Caco-2 (cell line): ENCODE data around the gene ATXN7. TPM values are rescaled to one million over a fixed set of nuclear protein-coding genes. Genes with fewer than 3 reads are reported as not detected.

Experiments used
- BruUV-seq: library from RNA; stranded (reverse); fragments of 400-500 nt; replicated peaks from 2 replicates; lab custom pipeline; 2021; lab: Mats Ljungman, UMichigan
- CTCF ChIA-PET: fragments of 300-600 bp; sonication (Branson Sonifier 250); formaldehyde crosslinking; loops from one replicate; lab custom pipeline; 2022; ENCODE audit warnings: antibody characterized with exemption; lab: Charles Lee
- POLR2A ChIA-PET: fragments of 300-600 bp; sonication (Branson Sonifier 250); formaldehyde crosslinking; loops from one replicate; lab custom pipeline; 2022; ENCODE audit warnings: antibody characterized with exemption; lab: Charles Lee
- DNase-seq, 2 experiments: peaks; one replicate each; pipeline versions ENCODE4 v3.0.0 to v3.0.0-alpha.2; 2020 to 2022
- H3K27me3 ChIP-seq: replicated peaks from 2 replicates; pipeline ENCODE4 v1.6.0; 2011; ENCODE audit warnings: low read length; ENCODE audit not compliant: control insufficient read depth, insufficient read depth
- H3K36me3 ChIP-seq: 2 replicates; pipeline ENCODE4 v1.5.1; 2011; ENCODE audit warnings: low read length; ENCODE audit not compliant: control insufficient read depth, insufficient read depth
- H3K4me1 ChIP-seq: fragments of 250-450 bp; sonication (Bioruptor Pico); 2 replicates; pipeline ENCODE4 v1.5.1; 2020; ENCODE audit warnings: mild to moderate bottlenecking
- H3K4me3 ChIP-seq: 2 replicates; pipeline ENCODE4 v1.5.1; 2011; ENCODE audit warnings: low read depth, mild to moderate bottlenecking, control low read depth, low read length
- H3K9me3 ChIP-seq: fragments of 250-450 bp; sonication (Bioruptor Pico); 2 replicates; pipeline ENCODE4 v1.5.1; 2020; ENCODE audit warnings: mild to moderate bottlenecking, moderate library complexity
- H3K27ac Mint-ChIP-seq: one replicate; pipeline ENCODE4 v1.8.0; 2022; ENCODE audit warnings: mixed read lengths; ENCODE audit not compliant: unreplicated experiment
- H3K27me3 Mint-ChIP-seq: one replicate; pipeline ENCODE4 v1.8.0; 2022; ENCODE audit warnings: mixed read lengths; ENCODE audit not compliant: insufficient read depth, unreplicated experiment
- H3K36me3 Mint-ChIP-seq: one replicate; pipeline ENCODE4 v1.8.0; 2022; ENCODE audit warnings: mild to moderate bottlenecking, mixed read lengths; ENCODE audit not compliant: insufficient read depth, unreplicated experiment
- H3K4me1 Mint-ChIP-seq: one replicate; pipeline ENCODE4 v1.8.0; 2022; ENCODE audit warnings: low read depth, mixed read lengths; ENCODE audit not compliant: unreplicated experiment
- H3K4me3 Mint-ChIP-seq: one replicate; pipeline ENCODE4 v1.8.0; 2022; ENCODE audit warnings: mild to moderate bottlenecking, moderate library complexity, mixed read lengths; ENCODE audit not compliant: unreplicated experiment
- H3K9me3 Mint-ChIP-seq: one replicate; pipeline ENCODE4 v1.8.0; 2022; ENCODE audit warnings: mixed read lengths; ENCODE audit not compliant: unreplicated experiment
- intact Hi-C: fragments of 100-400 bp; cut with micrococcal nuclease; formaldehyde crosslinking; loops from one replicate; pipeline ENCODE4 v1.10.0; 2022; ENCODE audit not compliant: unreplicated experiment
- total RNA-seq: library from RNA; stranded (reverse); gene quantifications from 2 replicates; pipeline ENCODE4 v1.2.3, GENCODE V29; 2022
- TF ChIP-seq, protein P1 (sequence below), 2 experiments: fragments of 200-600 bp in 1 of 2; IDR thresholded peaks; 1 replicate in 1 of 2; 2 replicates in 1 of 2; pipeline versions ENCODE4 v1.5.1 to v1.8.0; 2011 to 2022; ENCODE audit warnings: antibody characterized with exemption in 1 of 2, control low read depth in 1 of 2, inconsistent platforms in 1 of 2, low read depth in 1 of 2, low read length in 1 of 2, mild to moderate bottlenecking in 1 of 2, moderate library complexity in 1 of 2; ENCODE audit not compliant: insufficient read depth in 1 of 2, severe bottlenecking in 1 of 2, unreplicated experiment in 1 of 2

The ATXN7 gene
- total RNA-seq, 1 experiment from 2014 or later: 22.5 TPM

DNA sequence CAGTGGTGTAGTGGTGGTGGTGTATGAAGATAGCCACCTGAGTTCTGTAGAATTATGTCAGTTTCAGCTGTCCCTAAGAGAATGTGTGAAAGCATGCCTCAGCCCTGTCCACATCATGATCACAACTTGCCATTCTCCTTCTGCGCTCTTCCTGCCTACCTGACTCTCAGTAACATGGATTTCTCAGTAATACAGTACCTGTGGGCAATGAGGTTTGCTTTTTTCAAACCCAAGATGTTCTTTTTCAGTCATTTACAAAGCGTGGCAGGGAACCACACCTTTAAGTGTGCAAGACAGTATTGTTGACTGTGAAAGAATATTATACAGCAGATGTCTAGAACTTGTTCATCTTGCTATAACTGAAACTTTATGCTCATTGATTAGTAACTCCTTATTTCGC, 120.7 kb downstream of the ATXN7 start:
- peaks cover 35% of the 10 kb centered on the region for H3K36me3 Mint-ChIP-seq
- H3K27me3 ChIP-seq: no peaks in the 10 kb centered on the region
- no peaks in the 10 kb centered on the region for H3K9me3 Mint-ChIP-seq
- DNase-seq: no peak
- no peaks in the 10 kb centered on the region for H3K4me1 Mint-ChIP-seq
- H3K4me1 ChIP-seq: no peaks in the 10 kb centered on the region
- no peaks in the 10 kb centered on the region for H3K36me3 ChIP-seq
- intact Hi-C loops: no loop called here
- no peak overlapping the region for H3K27ac Mint-ChIP-seq
- no peak overlapping the region for H3K4me3 Mint-ChIP-seq
- H3K4me3 ChIP-seq: no peak overlapping the region
- no peaks in the 10 kb centered on the region for H3K27me3 Mint-ChIP-seq
- ChIA-PET CTCF (no interaction called here), POLR2A (no interaction called here)
- TF ChIP-seq, protein P1, sequence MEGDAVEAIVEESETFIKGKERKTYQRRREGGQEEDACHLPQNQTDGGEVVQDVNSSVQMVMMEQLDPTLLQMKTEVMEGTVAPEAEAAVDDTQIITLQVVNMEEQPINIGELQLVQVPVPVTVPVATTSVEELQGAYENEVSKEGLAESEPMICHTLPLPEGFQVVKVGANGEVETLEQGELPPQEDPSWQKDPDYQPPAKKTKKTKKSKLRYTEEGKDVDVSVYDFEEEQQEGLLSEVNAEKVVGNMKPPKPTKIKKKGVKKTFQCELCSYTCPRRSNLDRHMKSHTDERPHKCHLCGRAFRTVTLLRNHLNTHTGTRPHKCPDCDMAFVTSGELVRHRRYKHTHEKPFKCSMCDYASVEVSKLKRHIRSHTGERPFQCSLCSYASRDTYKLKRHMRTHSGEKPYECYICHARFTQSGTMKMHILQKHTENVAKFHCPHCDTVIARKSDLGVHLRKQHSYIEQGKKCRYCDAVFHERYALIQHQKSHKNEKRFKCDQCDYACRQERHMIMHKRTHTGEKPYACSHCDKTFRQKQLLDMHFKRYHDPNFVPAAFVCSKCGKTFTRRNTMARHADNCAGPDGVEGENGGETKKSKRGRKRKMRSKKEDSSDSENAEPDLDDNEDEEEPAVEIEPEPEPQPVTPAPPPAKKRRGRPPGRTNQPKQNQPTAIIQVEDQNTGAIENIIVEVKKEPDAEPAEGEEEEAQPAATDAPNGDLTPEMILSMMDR (IDR thresholded peaks at IDR 0.05; ENCODE audit: insufficient read depth in 1 of 2, low read depth in 1 of 2, low read length in 1 of 2, severe bottlenecking in 1 of 2, unreplicated experiment in 1 of 2): no peak
- H3K9me3 ChIP-seq: no peaks in the 10 kb centered on the region
- no TSS peak for BruUV-seq

DNA sequence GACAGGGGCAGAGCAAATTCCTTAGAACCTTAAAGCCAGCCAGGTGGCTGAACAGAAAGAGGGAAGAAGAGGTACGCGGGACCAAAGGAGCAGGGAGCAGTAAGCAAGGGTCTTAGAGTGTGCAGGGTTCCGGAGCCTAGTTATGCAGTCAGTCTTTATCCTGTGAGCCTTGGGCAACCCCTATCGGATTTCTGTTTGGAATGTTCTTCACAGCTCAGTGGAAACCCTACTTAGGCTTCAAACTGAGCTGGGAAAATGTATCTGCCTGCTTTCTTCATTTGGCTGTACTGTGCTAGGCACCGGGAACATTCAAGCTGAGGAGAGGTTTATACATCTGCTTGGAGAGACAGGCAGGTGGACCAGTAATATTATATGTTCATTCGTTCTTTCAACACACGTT, 122.5 kb downstream of the ATXN7 start:
- H3K36me3 ChIP-seq: no peaks in the 10 kb centered on the region
- no peaks in the 10 kb centered on the region for H3K4me1 ChIP-seq
- Mint-ChIP-seq H3K4me1 (no peaks in the 10 kb centered on the region), H3K27ac (no peak overlapping the region), H3K27me3 (no peaks in the 10 kb centered on the region), H3K9me3 (no peaks in the 10 kb centered on the region), H3K4me3 (no peak overlapping the region), H3K36me3 (peaks cover 40% of the 10 kb centered on the region)
- no TSS peak for BruUV-seq
- CTCF ChIA-PET: no interaction called here
- intact Hi-C loops: no loop called here
- no peak for DNase-seq
- no peak overlapping the region for H3K4me3 ChIP-seq
- no peaks in the 10 kb centered on the region for H3K9me3 ChIP-seq
- no peaks in the 10 kb centered on the region for H3K27me3 ChIP-seq
- TF ChIP-seq, protein P1 (IDR thresholded peaks at IDR 0.05; ENCODE audit: insufficient read depth in 1 of 2, low read depth in 1 of 2, low read length in 1 of 2, severe bottlenecking in 1 of 2, unreplicated experiment in 1 of 2): no peak
- POLR2A ChIA-PET: no interaction called here

DNA sequence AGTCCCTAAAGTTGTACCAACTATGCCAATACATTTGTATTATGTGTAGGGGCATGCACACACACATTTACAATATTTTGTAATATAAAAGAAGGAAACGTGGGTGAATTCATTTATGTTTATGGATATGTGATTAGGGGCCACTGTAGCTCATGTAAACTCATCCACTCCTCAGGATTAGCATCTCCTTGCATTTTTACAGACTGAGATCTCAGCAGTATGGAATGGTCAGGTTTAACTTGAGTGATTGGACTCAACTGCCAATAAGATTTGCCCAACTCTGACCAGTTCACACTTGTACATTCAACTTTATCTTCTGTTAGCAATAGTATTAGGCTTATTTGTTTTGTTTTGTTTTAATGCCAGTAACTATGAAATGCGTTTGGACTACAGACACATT, 123.2 kb downstream of the ATXN7 start:
- POLR2A ChIA-PET: no interaction called here
- no peak for DNase-seq
- no peaks in the 10 kb centered on the region for H3K27me3 ChIP-seq
- TF ChIP-seq, protein P1 (IDR thresholded peaks at IDR 0.05; ENCODE audit: insufficient read depth in 1 of 2, low read depth in 1 of 2, low read length in 1 of 2, severe bottlenecking in 1 of 2, unreplicated experiment in 1 of 2): no peak
- H3K4me3 Mint-ChIP-seq: no peak overlapping the region
- no peaks in the 10 kb centered on the region for H3K27me3 Mint-ChIP-seq
- no peaks in the 10 kb centered on the region for H3K4me1 Mint-ChIP-seq
- H3K4me1 ChIP-seq: no peaks in the 10 kb centered on the region
- no peaks in the 10 kb centered on the region for H3K9me3 Mint-ChIP-seq
- BruUV-seq: no TSS peak
- H3K36me3 ChIP-seq: no peaks in the 10 kb centered on the region
- H3K9me3 ChIP-seq: no peaks in the 10 kb centered on the region
- H3K27ac Mint-ChIP-seq: no peak overlapping the region
- H3K36me3 Mint-ChIP-seq: peaks cover 46% of the 10 kb centered on the region
- H3K4me3 ChIP-seq: no peak overlapping the region
- intact Hi-C loops: no loop called here
- CTCF ChIA-PET: no interaction called here
